ENCODE results near the gene THOC5. TPM values are rescaled to one million over a fixed set of nuclear protein-coding genes. Genes with fewer than 3 reads are reported as not detected.

Gene THOC5
- total and polyA plus RNA-seq, 2 of the 4 experiments (the other 2 are of a cell fraction): 68.4 to 73.7 TPM

GRCh38 chr22:29481265-29482000 is 72.1 kb downstream of the THOC5 start:
- no peak overlapping the region for H3K4ac ChIP-seq (ENCODE audit: low read depth, low read length)
- no peak overlapping the region for H2BK5ac ChIP-seq (ENCODE audit: low read depth, low read length, poor library complexity, severe bottlenecking)
- no peak overlapping the region for H2AK5ac ChIP-seq (ENCODE audit: low read depth, low read length)
- H3K56ac ChIP-seq (ENCODE audit: extremely low read depth, insufficient read depth, low read length): no peak overlapping the region
- no peaks in the 10 kb centered on the region for H3K9me1 ChIP-seq (ENCODE audit: insufficient read depth, low read length)
- H3K18ac ChIP-seq (ENCODE audit: low read depth, low read length): no peak overlapping the region
- intact Hi-C loops (cut with micrococcal nuclease) (no loop called here), in situ Hi-C loops (cut with MboI; ENCODE audit: low sequenced_read_pairs) (no loop called here), dilution Hi-C loops (cut with HindIII; ENCODE audit: low sequenced_read_pairs, unreplicated experiment) (no loop called here)
- H4K8ac ChIP-seq (ENCODE audit: low read depth in 2 of 2, low read length in 2 of 2): no peak overlapping the region
- BruUV-seq (replicated peaks): no TSS peak
- H4K91ac ChIP-seq (ENCODE audit: insufficient read depth, low read depth, low read length): no peak overlapping the region
- no peak overlapping the region for H2BK15ac ChIP-seq (ENCODE audit: low read depth, low read length)
- TF ChIP-seq RFX5 (IDR thresholded peaks at IDR 0.05; ENCODE audit: low read depth, low read length) (no peak), MAFK (IDR thresholded peaks at IDR 0.05; ENCODE audit: low read depth, low read length) (0 out of 2 replicates have a peak, but pooled peaks have one; percentile 16)
- H3K4me3 ChIP-seq (ENCODE audit: insufficient read depth, low read depth, low read length): peak overlapping the region; percentile 31
- no peaks in the 10 kb centered on the region for H3K36me3 ChIP-seq (ENCODE audit: control insufficient read depth, insufficient read depth, low read length)
- no peak overlapping the region for H2AK9ac ChIP-seq (replicated peaks; ENCODE audit: low read depth, low read length, poor library complexity)
- no peak overlapping the region for H3K14ac ChIP-seq (replicated peaks; ENCODE audit: low read depth, low read length)
- no peak overlapping the region for H3K4me2 ChIP-seq (ENCODE audit: low read depth, low read length)
- peak overlapping the region; percentile 77 for H2AFZ ChIP-seq (replicated peaks; ENCODE audit: low read length, poor library complexity)
- POLR2A ChIA-PET (ENCODE audit: unreplicated experiment): no interaction called here
- no peak overlapping the region for H4K5ac ChIP-seq (ENCODE audit: low read depth, low read length)
- DNase-seq: no peak
- no peak overlapping the region; the same call in 1 of the 2 replicates for H3K23ac ChIP-seq (ENCODE audit: low read depth, low read length)
- peaks cover 57% of the 10 kb centered on the region for H3K27me3 ChIP-seq (ENCODE audit: control insufficient read depth, insufficient read depth, low read length)
- H3K27ac ChIP-seq (ENCODE audit: insufficient read depth, low read length): no peak overlapping the region
- CTCF ChIA-PET: no interaction called here
- no peak overlapping the region for H3K9ac ChIP-seq (ENCODE audit: low read depth, low read length)
- H3K79me1 ChIP-seq (ENCODE audit: low read depth in 1 of 2, low read length in 2 of 2): no peaks in the 10 kb centered on the region
- H3K9me3 ChIP-seq (ENCODE audit: control insufficient read depth, insufficient read depth, low read length): no peaks in the 10 kb centered on the region
- 0% methylated on average over 1 of the region's 15 CpGs; no CpG with 5 or more reads in 1 of the 2 experiments for WGBS, 2 experiments (ENCODE audit: extremely low coverage in 2 of 2, insufficient read length in 1 of 2)
- no peak overlapping the region for H2BK120ac ChIP-seq (ENCODE audit: low read depth, low read length)
- peaks cover 13% of the 10 kb centered on the region; the same call in 1 of the 2 replicates for H4K20me1 ChIP-seq (ENCODE audit: insufficient read depth, low read length)
- no peaks in the 10 kb centered on the region for H3K4me1 ChIP-seq (ENCODE audit: control insufficient read depth, insufficient read depth, low read length)
- ATAC-seq (ENCODE audit: low read depth): no peak
- no peak overlapping the region for H2BK20ac ChIP-seq (ENCODE audit: low read depth, low read length)
